Activated T-helper 1 cell treated with anti-CD3 and anti-CD28 coated beads, Interleukin-12 subunit alpha, Interleukin-12 subunit beta, Interleukin-2, Interleukin-4 antibody, amounts not matched to agents 30 ng/mL and 10 ng/mL and 1 ng/mL, durations not matched to agents 14 hours and 24 hours and 36 hours (primary cell): ENCODE measurements around the gene S100A16. TPM values are rescaled to one million over a fixed set of nuclear protein-coding genes. Genes with fewer than 3 reads are reported as not detected.
A peak's percentile ranks its signal among the peaks of the same experiment; 100 is the strongest.
"Not testable (repeated sequence)": the region's sequence is repeated elsewhere in the genome, so short reads cannot be mapped to it uniquely, and the experiment has no call there.

Experiments used
- DNase-seq: peaks from one replicate; pipeline ENCODE4 v3.0.0; 2021; ENCODE audit warnings: low spot score
- H3K27ac Mint-ChIP-seq: one replicate; pipeline ENCODE4 v1.8.0; 2021; ENCODE audit warnings: mild to moderate bottlenecking, mixed read lengths
- H3K27me3 Mint-ChIP-seq: one replicate; pipeline ENCODE4 v1.8.0; 2022; ENCODE audit warnings: mild to moderate bottlenecking, moderate library complexity, mixed read lengths; ENCODE audit not compliant: insufficient read depth
- H3K36me3 Mint-ChIP-seq: one replicate; pipeline ENCODE4 v1.8.0; 2021; ENCODE audit warnings: low read depth, mixed read lengths
- H3K4me1 Mint-ChIP-seq: one replicate; pipeline ENCODE4 v1.8.0; 2021; ENCODE audit warnings: low read depth, mixed read lengths
- H3K4me3 Mint-ChIP-seq: one replicate; pipeline ENCODE4 v1.8.0; 2021; ENCODE audit warnings: mild to moderate bottlenecking, moderate library complexity, mixed read lengths
- H3K9me3 Mint-ChIP-seq: one replicate; pipeline ENCODE4 v1.8.0; 2021; ENCODE audit warnings: mixed read lengths
- intact Hi-C: fragments of 100-400 bp; cut with micrococcal nuclease; formaldehyde crosslinking; loops from one replicate; pipeline ENCODE4 v1.15.1; 2024
- total RNA-seq: library from RNA; stranded (reverse); gene quantifications from 2 replicates; pipeline ENCODE4 v1.2.3, GENCODE V29; 2022

Gene S100A16
- total RNA-seq, 1 donor from 2014 or later: not detected

GRCh38 chr1:153609585-153609907 is 3.4 kb downstream of the S100A16 start:
- intact Hi-C loops: no loop called here
- H3K27ac Mint-ChIP-seq: no peak overlapping the region
- no peaks in the 10 kb centered on the region for H3K9me3 Mint-ChIP-seq
- no peak overlapping the region for H3K4me3 Mint-ChIP-seq
- H3K27me3 Mint-ChIP-seq: peaks cover 2% of the 10 kb centered on the region
- H3K4me1 Mint-ChIP-seq: no peaks in the 10 kb centered on the region
- DNase-seq: no peak
- no peaks in the 10 kb centered on the region for H3K36me3 Mint-ChIP-seq

- intact Hi-C loops: no loop called here
- Mint-ChIP-seq H3K4me3 (no peak overlapping the region), H3K27ac (no peak overlapping the region)
Observed at GRCh38 chr1:153608742-153609584, 4.0 kb downstream of the S100A16 start.

GRCh38 chr1:153608089-153608682 is 4.8 kb downstream of the S100A16 start:
- H3K9me3 Mint-ChIP-seq: no peaks in the 10 kb centered on the region
- DNase-seq: no peak
- no peak overlapping the region for H3K27ac Mint-ChIP-seq
- peaks cover 2% of the 10 kb centered on the region for H3K27me3 Mint-ChIP-seq
- H3K36me3 Mint-ChIP-seq: no peaks in the 10 kb centered on the region
- no peak overlapping the region for H3K4me3 Mint-ChIP-seq
- no peaks in the 10 kb centered on the region for H3K4me1 Mint-ChIP-seq
- intact Hi-C loops: no loop called here

More at GRCh38 chr1:153608742-153609584, 4.0 kb downstream of the S100A16 start:
- Mint-ChIP-seq H3K36me3 (no peaks in the 10 kb centered on the region), H3K9me3 (no peaks in the 10 kb centered on the region), H3K4me1 (no peaks in the 10 kb centered on the region), H3K27me3 (peaks cover 2% of the 10 kb centered on the region)
- no peak for DNase-seq

- intact Hi-C loops: no loop called here
- no peaks in the 10 kb centered on the region for H3K9me3 Mint-ChIP-seq
- no peak overlapping the region for H3K4me3 Mint-ChIP-seq
- no peak overlapping the region for H3K27ac Mint-ChIP-seq
- DNase-seq: no peak
- no peaks in the 10 kb centered on the region for H3K36me3 Mint-ChIP-seq
- H3K4me1 Mint-ChIP-seq: peaks cover 2% of the 10 kb centered on the region
- H3K27me3 Mint-ChIP-seq: peaks cover 2% of the 10 kb centered on the region
Observed at GRCh38 chr1:153607381-153607780, 5.6 kb downstream of the S100A16 start.

- intact Hi-C loops: no loop called here
- H3K4me1 Mint-ChIP-seq: peaks cover 8% of the 10 kb centered on the region
- H3K4me3 Mint-ChIP-seq: no peak overlapping the region
- DNase-seq: no peak
- no peak overlapping the region for H3K27ac Mint-ChIP-seq
- H3K9me3 Mint-ChIP-seq: no peaks in the 10 kb centered on the region
- peaks cover under 1% of the 10 kb centered on the region for H3K27me3 Mint-ChIP-seq
- H3K36me3 Mint-ChIP-seq: no peaks in the 10 kb centered on the region
Observed at GRCh38 chr1:153606194-153606593, 6.7 kb downstream of the S100A16 start.

- no peak for DNase-seq
- no peaks in the 10 kb centered on the region for H3K9me3 Mint-ChIP-seq
- intact Hi-C loops: no loop called here
- no peaks in the 10 kb centered on the region for H3K36me3 Mint-ChIP-seq
- H3K27ac Mint-ChIP-seq: no peak overlapping the region
- peaks cover 13% of the 10 kb centered on the region for H3K4me1 Mint-ChIP-seq
- no peak overlapping the region for H3K4me3 Mint-ChIP-seq
- no peaks in the 10 kb centered on the region for H3K27me3 Mint-ChIP-seq
Observed at GRCh38 chr1:153602749-153603148, 10.2 kb downstream of the S100A16 start.

GRCh38 chr1:153599847-153600246 is 13.1 kb downstream of the S100A16 start:
- Mint-ChIP-seq H3K4me1 (peaks cover 13% of the 10 kb centered on the region), H3K36me3 (no peaks in the 10 kb centered on the region), H3K27ac (no peak overlapping the region), H3K27me3 (no peaks in the 10 kb centered on the region), H3K9me3 (no peaks in the 10 kb centered on the region), H3K4me3 (no peak overlapping the region)
- DNase-seq: no peak
- intact Hi-C loops: no loop called here

GRCh38 chr1:153598309-153599172 is 14.4 kb downstream of the S100A16 start:
- peaks cover 2% of the 10 kb centered on the region for H3K27me3 Mint-ChIP-seq
- peak overlapping the region; percentile 37 for H3K27ac Mint-ChIP-seq
- H3K36me3 Mint-ChIP-seq: no peaks in the 10 kb centered on the region
- DNase-seq: no peak
- peaks cover 13% of the 10 kb centered on the region for H3K4me1 Mint-ChIP-seq
- H3K4me3 Mint-ChIP-seq: no peak overlapping the region
- intact Hi-C loops: no loop called here
- H3K9me3 Mint-ChIP-seq: no peaks in the 10 kb centered on the region

GRCh38 chr1:153597206-153597605 is 15.7 kb downstream of the S100A16 start:
- intact Hi-C loops: loop anchor here (1.0 kb wide), 1 partner anchor 24 kb away; no protein-coding TSS in a partner anchor

GRCh38 chr1:153592748-153593147 is 20.2 kb downstream of the S100A16 start:
- no peaks in the 10 kb centered on the region for H3K4me1 Mint-ChIP-seq

More at GRCh38 chr1:153597206-153597605, 15.7 kb downstream of the S100A16 start:
- Mint-ChIP-seq H3K27ac (no peak overlapping the region), H3K36me3 (no peaks in the 10 kb centered on the region), H3K9me3 (no peaks in the 10 kb centered on the region), H3K4me3 (no peak overlapping the region), H3K27me3 (peaks cover 2% of the 10 kb centered on the region), H3K4me1 (peaks cover 9% of the 10 kb centered on the region)
- DNase-seq: no peak

GRCh38 chr1:153588482-153588881 is 24.5 kb downstream of the S100A16 start:
- DNase-seq: no peak
- no peak overlapping the region for H3K27ac Mint-ChIP-seq
- no peaks in the 10 kb centered on the region for H3K36me3 Mint-ChIP-seq
- H3K4me3 Mint-ChIP-seq: no peak overlapping the region
- peaks cover 12% of the 10 kb centered on the region for H3K27me3 Mint-ChIP-seq
- no peaks in the 10 kb centered on the region for H3K4me1 Mint-ChIP-seq
- H3K9me3 Mint-ChIP-seq: no peaks in the 10 kb centered on the region
- intact Hi-C loops: no loop called here

More at GRCh38 chr1:153592748-153593147, 20.2 kb downstream of the S100A16 start:
- H3K27me3 Mint-ChIP-seq: peaks cover 3% of the 10 kb centered on the region
- H3K27ac Mint-ChIP-seq: no peak overlapping the region
- DNase-seq: no peak
- intact Hi-C loops: no loop called here
- no peaks in the 10 kb centered on the region for H3K9me3 Mint-ChIP-seq
- H3K36me3 Mint-ChIP-seq: no peaks in the 10 kb centered on the region
- H3K4me3 Mint-ChIP-seq: no peak overlapping the region

- not testable (repeated sequence) for H3K36me3 Mint-ChIP-seq, DNase-seq, H3K27ac Mint-ChIP-seq
Observed at GRCh38 chr1:153588033-153588432, 24.9 kb downstream of the S100A16 start.

GRCh38 chr1:153587314-153587713 is 25.6 kb downstream of the S100A16 start:
- Mint-ChIP-seq H3K4me1 (no peaks in the 10 kb centered on the region), H3K9me3 (no peaks in the 10 kb centered on the region), H3K4me3 (no peak overlapping the region), H3K36me3 (no peaks in the 10 kb centered on the region), H3K27ac (no peak overlapping the region), H3K27me3 (peaks cover 12% of the 10 kb centered on the region)
- intact Hi-C loops: no loop called here
- no peak for DNase-seq

More at GRCh38 chr1:153588033-153588432, 24.9 kb downstream of the S100A16 start:
- intact Hi-C loops, H3K4me3 Mint-ChIP-seq, H3K9me3 Mint-ChIP-seq, H3K4me1 Mint-ChIP-seq: not testable (repeated sequence)
- H3K27me3 Mint-ChIP-seq: peaks cover 12% of the 10 kb centered on the region
